Measurements from ENCODE around the gene PLPP4.

The PLPP4 gene

GRCh38 chr10:120572307-120572706 is 115.3 kb downstream of the PLPP4 start:
- in situ Hi-C loops (cut with HindIII; ENCODE audit: low sequenced_read_pairs) = loop anchor here (5.0 kb wide), 1 partner anchor 35 kb away; no protein-coding TSS in a partner anchor

DNA sequence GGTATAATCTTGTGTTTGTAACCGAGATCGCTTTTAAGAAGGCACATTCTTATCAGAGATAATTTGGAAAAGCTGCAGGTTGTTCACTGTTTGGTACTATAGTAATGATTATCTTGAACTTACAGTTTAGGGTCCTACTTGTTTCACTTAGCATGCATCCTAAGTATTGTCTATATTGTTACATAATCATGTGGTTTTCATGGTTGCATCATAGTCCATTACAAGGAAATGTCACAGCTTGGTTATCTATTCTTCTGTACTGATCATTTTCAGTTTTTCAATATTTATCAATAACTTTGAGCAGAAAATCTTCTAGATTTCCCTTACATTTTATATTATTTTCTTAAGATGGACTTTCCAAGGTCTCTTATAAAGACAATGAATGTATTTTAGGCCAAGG is 116.3 kb downstream of the PLPP4 start:
- in situ Hi-C loops (cut with HindIII; ENCODE audit: low sequenced_read_pairs) = loop anchor here (5.0 kb wide), 1 partner anchor 34 kb away; no protein-coding TSS in a partner anchor

DNA sequence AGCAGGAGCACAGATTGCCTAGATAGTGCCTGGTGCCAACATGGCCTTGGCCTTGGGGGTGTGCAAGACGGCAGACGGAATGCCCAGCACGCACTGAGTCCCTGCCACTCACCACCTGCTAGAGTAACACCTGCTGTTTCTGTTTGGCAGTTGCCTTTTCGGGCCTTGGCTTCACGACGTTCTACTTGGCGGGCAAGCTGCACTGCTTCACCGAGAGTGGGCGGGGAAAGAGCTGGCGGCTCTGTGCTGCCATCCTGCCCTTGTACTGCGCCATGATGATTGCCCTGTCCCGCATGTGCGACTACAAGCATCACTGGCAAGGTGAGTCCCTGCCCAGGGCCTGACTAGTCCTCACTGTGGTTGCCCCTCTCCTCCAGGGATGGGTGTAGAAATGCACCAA is 118.0 kb downstream of the PLPP4 start:
- in situ Hi-C loops (cut with HindIII; ENCODE audit: low sequenced_read_pairs) = loop anchor here (5.0 kb wide), 1 partner anchor 32 kb away; no protein-coding TSS in a partner anchor

GRCh38 chr10:120575411-120575810 is 118.4 kb downstream of the PLPP4 start:
- in situ Hi-C loops (cut with HindIII; ENCODE audit: low sequenced_read_pairs) = no loop called here

GRCh38 chr10:120578134-120578533 is 121.1 kb downstream of the PLPP4 start:
- in situ Hi-C loops (cut with HindIII; ENCODE audit: low sequenced_read_pairs) = no loop called here

DNA sequence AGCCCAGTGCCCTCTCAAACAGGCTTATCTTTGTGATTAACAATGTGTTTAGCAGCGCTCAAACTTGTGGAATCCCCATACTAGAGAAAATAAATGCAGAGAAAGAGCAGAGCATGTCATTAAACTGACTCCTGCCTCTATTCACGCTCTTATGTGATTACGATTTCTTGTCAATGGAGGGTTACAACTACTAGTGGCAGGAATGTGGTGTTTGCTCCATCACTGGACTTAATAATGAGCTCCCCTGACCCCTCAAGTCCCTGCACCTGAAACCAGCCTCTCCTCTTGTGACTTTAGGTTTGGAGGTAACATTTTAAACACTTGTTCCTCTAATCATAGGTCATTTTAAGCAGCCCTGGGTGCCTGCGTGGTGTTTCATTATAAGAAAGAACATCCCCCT is 121.9 kb downstream of the PLPP4 start:
- in situ Hi-C loops (cut with HindIII; ENCODE audit: low sequenced_read_pairs) = no loop called here

DNA sequence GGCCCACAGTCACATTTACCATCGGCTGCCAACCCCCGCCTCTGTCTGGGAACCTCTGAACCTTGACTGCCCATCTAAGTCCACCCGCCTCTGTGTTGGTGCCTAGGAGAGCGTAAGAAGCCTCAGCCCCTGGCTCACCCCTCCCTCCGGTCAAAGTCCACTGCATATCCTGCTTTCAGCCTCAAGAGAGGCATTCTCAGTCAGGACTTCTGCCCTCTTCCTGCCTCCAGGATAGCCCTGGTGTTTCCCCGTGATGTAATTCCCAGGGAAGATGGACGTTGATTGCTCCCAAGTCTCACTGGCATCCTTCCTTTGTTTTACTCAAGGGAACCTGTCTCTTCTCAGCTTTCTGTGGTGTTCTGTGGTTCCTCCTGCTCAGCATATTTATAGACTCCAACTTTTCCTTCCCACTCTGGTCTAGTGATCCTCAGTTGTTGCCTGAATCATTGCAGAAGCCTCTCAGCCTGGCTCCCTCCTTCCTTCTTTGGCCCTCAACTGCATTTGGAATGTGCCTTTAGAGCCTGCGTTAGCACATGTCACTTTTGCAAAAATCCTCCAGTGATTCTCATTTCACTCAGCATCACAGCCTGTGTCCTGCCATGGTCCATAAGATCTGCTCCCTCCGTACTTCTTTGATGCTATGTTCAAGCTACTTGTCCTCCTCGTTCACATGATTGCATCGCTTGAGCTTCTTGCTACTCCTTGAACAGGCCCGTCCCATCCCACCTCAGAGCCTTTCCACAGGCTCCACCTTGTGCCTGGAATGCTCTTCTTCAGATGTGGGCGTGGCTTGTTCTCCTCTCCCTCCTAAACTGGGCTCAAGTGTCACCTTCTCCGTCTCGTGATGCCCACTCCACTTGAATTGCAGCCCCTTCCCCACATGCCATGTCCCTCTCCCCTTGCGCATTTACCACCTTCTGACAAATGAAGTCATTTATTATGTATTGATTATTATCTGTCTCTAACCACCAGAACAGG is 124.2 kb downstream of the PLPP4 start:
- in situ Hi-C loops (cut with HindIII; ENCODE audit: low sequenced_read_pairs) = no loop called here

DNA sequence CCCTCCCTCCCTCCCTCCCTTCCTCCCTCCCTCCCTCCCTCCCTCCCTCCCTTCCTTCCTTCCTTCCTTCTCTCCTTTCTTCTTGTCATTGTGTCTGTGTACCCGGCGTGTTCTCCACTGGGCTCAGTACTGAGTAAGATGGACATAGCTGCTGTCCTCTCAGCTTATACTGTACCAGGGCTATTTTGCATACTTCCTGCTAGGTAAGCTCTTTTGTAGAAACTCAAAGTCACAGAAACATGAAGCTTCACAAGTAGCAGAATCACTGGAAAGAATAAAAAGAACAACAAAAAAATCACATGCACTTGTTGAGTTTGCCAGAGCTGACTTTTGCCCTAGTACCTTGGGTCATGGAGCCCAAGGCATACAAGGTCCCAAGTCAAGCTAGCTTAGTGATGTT is 125.7 kb downstream of the PLPP4 start:
- in situ Hi-C loops (cut with HindIII; ENCODE audit: low sequenced_read_pairs) = no loop called here

DNA sequence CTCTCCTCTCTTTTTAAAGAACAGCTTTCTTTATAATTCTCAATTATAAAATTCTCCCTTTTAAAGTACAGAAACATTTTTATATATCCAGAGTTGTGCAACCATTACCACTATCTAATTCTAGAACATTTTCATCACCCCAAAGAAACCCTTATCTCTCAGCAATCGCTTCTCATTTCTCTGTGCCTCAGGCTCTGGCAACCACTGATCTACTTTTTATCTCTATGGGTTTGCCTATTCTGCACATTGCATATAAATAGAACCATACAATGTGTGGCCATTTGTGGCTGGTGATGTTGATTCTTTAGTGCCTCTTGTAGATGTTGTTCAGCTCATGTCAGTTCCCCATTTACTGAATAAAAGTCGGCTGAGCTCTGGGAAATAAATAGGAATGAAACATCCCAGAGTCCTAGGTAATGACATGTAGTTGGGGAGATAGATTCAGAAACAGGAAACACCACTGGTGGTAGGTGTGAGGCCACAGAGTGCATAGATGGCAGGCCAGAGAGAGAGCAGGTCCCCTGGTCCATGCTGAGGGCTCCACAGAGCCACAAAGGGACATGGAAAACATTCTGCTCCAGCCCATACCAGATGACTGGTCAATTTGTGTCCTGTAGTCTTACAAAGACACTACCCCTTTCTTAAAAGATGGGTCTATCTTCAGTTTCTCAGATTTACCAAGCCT is 126.5 kb downstream of the PLPP4 start:
- in situ Hi-C loops (cut with HindIII; ENCODE audit: low sequenced_read_pairs) = no loop called here

GRCh38 chr10:120584786-120585185 is 127.8 kb downstream of the PLPP4 start:
- in situ Hi-C loops (cut with HindIII; ENCODE audit: low sequenced_read_pairs) = no loop called here

- in situ Hi-C loops (cut with HindIII; ENCODE audit: low sequenced_read_pairs) = no loop called here
These were observed 129.4 kb downstream of the PLPP4 start for GRCh38 chr10:120586471-120586872.

GRCh38 chr10:120587061-120587460 is 130.0 kb downstream of the PLPP4 start:
- in situ Hi-C loops (cut with HindIII; ENCODE audit: low sequenced_read_pairs) = no loop called here

DNA sequence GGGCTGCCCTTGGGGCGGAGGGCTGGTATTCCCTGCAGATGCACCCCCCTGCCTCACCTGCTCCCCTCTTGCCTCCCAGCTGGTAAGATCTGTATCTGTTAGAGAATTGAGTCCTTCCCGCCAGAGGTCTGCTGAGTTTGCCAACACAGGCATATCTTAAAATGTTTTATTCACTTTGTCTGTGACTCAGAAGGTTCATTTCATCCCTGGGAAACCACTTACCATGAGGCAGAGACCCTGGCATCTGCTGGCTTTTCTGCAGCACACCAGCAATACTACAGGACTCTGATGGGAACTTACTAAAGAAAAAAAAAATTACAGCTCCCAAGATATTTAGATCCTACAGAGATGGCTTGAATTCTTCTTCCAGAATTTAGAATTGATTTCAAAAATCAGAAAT is 131.3 kb downstream of the PLPP4 start:
- in situ Hi-C loops (cut with HindIII; ENCODE audit: low sequenced_read_pairs) = no loop called here

DNA sequence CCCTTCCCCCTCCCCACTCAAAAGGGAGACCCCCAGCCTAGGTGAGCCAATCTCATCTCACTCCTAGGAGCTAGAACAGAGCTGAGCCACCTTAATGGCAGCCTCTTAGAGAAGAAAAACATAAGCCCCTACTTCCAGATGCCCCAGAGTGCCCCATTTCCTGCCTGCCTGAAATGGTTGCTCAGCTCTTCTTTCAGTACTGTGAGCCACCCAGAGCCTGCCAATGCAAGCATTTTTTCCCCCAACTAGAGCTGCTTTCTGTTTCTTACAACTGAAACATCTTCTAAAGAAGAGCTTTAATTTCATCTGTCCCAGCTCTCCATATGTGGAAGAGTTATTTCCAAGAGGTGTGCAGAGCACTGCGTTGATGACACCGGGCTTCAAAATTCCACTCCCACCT is 136.7 kb downstream of the PLPP4 start:
- in situ Hi-C loops (cut with HindIII; ENCODE audit: low sequenced_read_pairs) = no loop called here

DNA sequence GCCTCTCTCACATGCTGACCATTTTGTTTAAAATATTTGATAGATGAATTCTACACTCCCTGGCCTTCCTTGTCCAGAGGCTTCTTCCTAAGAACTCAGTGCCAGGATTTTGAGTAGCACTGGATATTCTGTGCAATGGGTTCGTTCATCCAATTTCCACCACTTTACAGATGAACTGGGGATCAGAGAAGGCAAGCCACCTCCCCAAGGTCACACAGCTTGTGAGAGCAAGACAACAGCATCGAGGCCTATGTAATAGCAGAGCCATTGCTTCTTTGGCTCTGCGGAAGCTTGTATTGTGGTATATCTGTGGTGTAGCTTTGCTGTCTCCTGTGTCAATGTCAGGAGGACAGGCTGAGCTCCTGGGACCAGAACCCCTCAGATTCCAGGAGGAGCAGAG is 140.9 kb downstream of the PLPP4 start:
- in situ Hi-C loops (cut with HindIII; ENCODE audit: low sequenced_read_pairs) = no loop called here

DNA sequence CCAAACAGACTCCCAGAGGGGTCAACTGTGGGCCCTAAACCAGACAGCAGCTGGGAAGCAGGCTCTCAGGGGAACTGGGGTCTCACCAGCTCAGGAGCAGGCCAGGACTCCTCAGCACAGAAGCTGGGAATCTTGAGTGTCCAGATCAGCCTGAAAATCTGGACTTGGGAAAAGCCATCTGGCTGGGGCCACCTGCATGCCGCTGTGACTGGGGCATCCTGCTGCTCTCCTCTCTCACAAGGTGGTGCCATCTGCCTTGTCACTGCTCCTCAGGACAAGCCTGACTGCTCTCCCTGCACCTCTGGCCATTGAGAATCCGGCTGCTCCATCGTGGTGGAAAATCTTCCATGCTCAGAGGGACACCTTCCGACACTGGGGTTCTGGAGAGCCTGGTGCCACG is 141.4 kb downstream of the PLPP4 start:
- in situ Hi-C loops (cut with HindIII; ENCODE audit: low sequenced_read_pairs) = no loop called here

- in situ Hi-C loops (cut with HindIII; ENCODE audit: low sequenced_read_pairs) = no loop called here
These were observed 142.2 kb downstream of the PLPP4 start for GRCh38 chr10:120599200-120599724.

- in situ Hi-C loops (cut with HindIII; ENCODE audit: low sequenced_read_pairs) = no loop called here
These were observed 144.0 kb downstream of the PLPP4 start for GRCh38 chr10:120600871-120601649.

GRCh38 chr10:120601999-120602398 is 145.0 kb downstream of the PLPP4 start:
- in situ Hi-C loops (cut with HindIII; ENCODE audit: low sequenced_read_pairs) = no loop called here

- in situ Hi-C loops (cut with HindIII; ENCODE audit: low sequenced_read_pairs) = loop anchor here (5.0 kb wide), 1 partner anchor 33 kb away; no protein-coding TSS in a partner anchor
These were observed 148.4 kb downstream of the PLPP4 start for GRCh38 chr10:120605410-120605809.

Measured in DLD1 (cell line).